Colonic mucosa (tissue), 4 donors: Measurements from ENCODE around the gene RYR2. TPM values are rescaled to one million over a fixed set of nuclear protein-coding genes. Genes with fewer than 3 reads are reported as not detected.

Source experiments
- DNase-seq: peaks from one replicate; pipeline ENCODE4 v3.0.0-alpha.2; 2020
- H3K27ac ChIP-seq: fragments of 200-600 bp; one replicate; pipeline ENCODE4 v1.8.0; 2021
- H3K27me3 ChIP-seq: fragments of 200-600 bp; one replicate; pipeline ENCODE4 v1.8.0; 2021
- H3K36me3 ChIP-seq: fragments of 200-600 bp; one replicate; pipeline ENCODE4 v1.8.0; 2021
- H3K4me1 ChIP-seq: fragments of 200-600 bp; one replicate; pipeline ENCODE4 v1.8.0; 2021; ENCODE audit warnings: mild to moderate bottlenecking
- H3K4me3 ChIP-seq: fragments of 200-600 bp; one replicate; pipeline ENCODE4 v1.8.0; 2021
- H3K9ac ChIP-seq, 2 donors: one replicate each; pipeline ENCODE4 v1.7.0; 2013; ENCODE audit warnings: control low read depth in 2 of 2, low read depth in 2 of 2, low read length in 2 of 2
- H3K9me3 ChIP-seq: fragments of 200-600 bp; one replicate; pipeline ENCODE4 v1.8.0; 2021
- CTCF ChIP-seq: fragments of 200-600 bp; IDR thresholded peaks from one replicate; pipeline ENCODE4 v1.8.0; 2022; ENCODE audit warnings: antibody characterized with exemption, mild to moderate bottlenecking
- intact Hi-C: fragments of 100-400 bp; cut with DNase I; formaldehyde crosslinking; loops from one replicate; pipeline ENCODE4 v1.14.1; 2022
- total RNA-seq, 2 donors: library from RNA; stranded (reverse); fragmentation: NEBNext Ultra II Directional in 1 of 2; extraction: Animal tissue kit (Norgen Biotek cat#: 25700) in 1 of 2; gene quantifications; one replicate each; pipeline ENCODE4 v1.2.1, GENCODE V29; 2021
- donor health status: healthy.
- donor health status: DM: no; HTN: no; CAD: no.
- donor health status: DM: no; HTN: no; CAD: no.

Gene RYR2
- total RNA-seq, 2 donors from 2014 or later = 0.15 to 0.56 TPM

DNA sequence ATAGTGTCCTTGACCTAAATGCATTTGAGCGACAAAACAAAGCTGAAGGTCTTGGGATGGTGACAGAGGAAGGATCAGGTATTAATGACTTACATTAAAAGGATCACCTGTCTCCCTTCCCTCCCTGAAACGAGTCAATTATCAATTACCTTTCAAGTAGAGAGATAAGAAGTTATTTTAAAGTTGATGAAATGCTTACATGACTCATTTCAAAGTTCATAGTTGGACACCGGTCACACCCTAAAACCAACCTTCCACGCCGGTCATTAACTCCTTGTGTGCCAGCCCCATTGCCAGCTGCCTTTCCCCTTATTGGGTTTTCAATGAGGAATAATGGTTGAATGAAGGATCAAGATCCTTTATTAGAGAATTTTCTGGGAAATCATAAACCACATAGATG is 719.0 kb downstream of the RYR2 start:
- no peak overlapping the region for H3K9ac ChIP-seq
- H3K9me3 ChIP-seq = no peaks in the 10 kb centered on the region
- peak; percentile 22 for DNase-seq
- intact Hi-C loops = no loop called here
- no peaks in the 10 kb centered on the region for H3K36me3 ChIP-seq
- no peak for TF ChIP-seq CTCF
- H3K27ac ChIP-seq = no peak overlapping the region
- H3K27me3 ChIP-seq = no peaks in the 10 kb centered on the region
- H3K4me3 ChIP-seq = no peak overlapping the region
- no peaks in the 10 kb centered on the region for H3K4me1 ChIP-seq

DNA sequence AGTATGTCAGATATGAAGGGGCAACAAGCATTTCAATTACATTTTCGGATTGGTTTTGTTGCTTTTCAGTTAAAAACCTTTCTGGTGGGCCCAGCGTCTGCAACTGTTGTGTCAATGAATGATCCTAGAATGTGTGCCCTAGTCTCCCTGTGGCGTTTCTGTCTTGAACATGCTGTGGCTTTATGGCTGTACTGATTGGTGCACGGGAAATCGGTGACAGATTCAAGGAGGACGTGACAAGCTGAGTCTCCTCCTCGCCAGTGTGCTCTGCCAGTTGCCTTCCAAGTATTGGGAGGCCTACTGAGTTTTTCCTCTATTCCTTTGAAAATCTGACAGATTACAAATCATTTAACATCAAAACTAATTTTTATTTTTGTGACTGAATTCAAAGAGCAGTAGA is 721.2 kb downstream of the RYR2 start:
- Histone ChIP-seq H3K4me3 (no peak overlapping the region), H3K27me3 (no peaks in the 10 kb centered on the region), H3K9ac (no peak overlapping the region), H3K36me3 (no peaks in the 10 kb centered on the region), H3K9me3 (no peaks in the 10 kb centered on the region), H3K4me1 (no peaks in the 10 kb centered on the region), H3K27ac (no peak overlapping the region)
- no peak for DNase-seq
- intact Hi-C loops = no loop called here
- no peak for TF ChIP-seq CTCF

DNA sequence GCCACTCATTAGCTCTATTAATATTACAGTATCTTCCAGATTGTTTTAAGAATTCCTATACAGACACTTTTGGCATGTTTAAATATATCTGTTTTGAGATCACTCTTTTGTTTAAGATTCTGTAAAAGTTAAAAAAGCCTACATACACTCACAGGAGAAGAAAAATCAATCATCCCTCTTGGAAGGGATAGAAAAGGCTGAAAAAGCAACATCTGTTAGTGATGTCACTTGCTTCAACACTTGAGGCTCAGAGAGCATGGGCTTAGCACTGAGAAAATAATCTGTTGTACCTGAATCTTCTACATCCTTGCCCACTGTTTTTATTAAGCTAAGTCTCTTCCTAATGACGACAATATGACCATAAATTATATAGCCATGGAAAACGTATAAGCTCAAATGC is 721.8 kb downstream of the RYR2 start:
- no peaks in the 10 kb centered on the region for H3K4me1 ChIP-seq
- no peak overlapping the region for H3K27ac ChIP-seq
- intact Hi-C loops = no loop called here
- no peak overlapping the region for H3K4me3 ChIP-seq
- H3K36me3 ChIP-seq = no peaks in the 10 kb centered on the region
- H3K27me3 ChIP-seq = no peaks in the 10 kb centered on the region
- no peak for TF ChIP-seq CTCF
- DNase-seq = no peak
- H3K9ac ChIP-seq = no peak overlapping the region
- H3K9me3 ChIP-seq = no peaks in the 10 kb centered on the region

DNA sequence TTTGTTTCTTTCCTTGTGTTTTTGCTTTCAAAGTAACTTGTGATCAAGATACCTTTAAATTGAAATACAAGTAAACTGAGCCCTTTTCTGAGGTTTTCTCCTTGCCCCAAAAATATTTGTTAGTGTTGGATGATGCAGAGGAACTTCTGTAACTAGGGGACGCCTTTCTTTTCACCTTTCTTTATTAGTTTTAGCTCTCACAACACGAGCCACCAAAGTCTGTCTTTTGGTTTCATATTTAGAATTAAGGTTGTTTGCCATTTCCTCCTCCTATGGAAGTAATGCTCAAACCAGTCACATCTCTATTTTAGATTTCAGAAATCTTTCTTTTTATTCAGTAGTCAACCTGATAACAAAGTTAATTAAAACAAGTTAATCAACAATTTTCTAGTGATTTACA is 727.9 kb downstream of the RYR2 start:
- no peaks in the 10 kb centered on the region for H3K9me3 ChIP-seq
- no peak overlapping the region for H3K9ac ChIP-seq
- no peaks in the 10 kb centered on the region for H3K36me3 ChIP-seq
- no peaks in the 10 kb centered on the region for H3K4me1 ChIP-seq
- H3K4me3 ChIP-seq = no peak overlapping the region
- intact Hi-C loops = no loop called here
- H3K27ac ChIP-seq = no peak overlapping the region
- TF ChIP-seq CTCF = no peak
- no peak for DNase-seq
- H3K27me3 ChIP-seq = no peaks in the 10 kb centered on the region

- Histone ChIP-seq H3K4me1 (no peaks in the 10 kb centered on the region), H3K27ac (no peak overlapping the region), H3K27me3 (no peaks in the 10 kb centered on the region), H3K9me3 (no peaks in the 10 kb centered on the region), H3K9ac (no peak overlapping the region), H3K4me3 (no peak overlapping the region), H3K36me3 (no peaks in the 10 kb centered on the region)
- TF ChIP-seq CTCF = no peak
- no peak for DNase-seq
- intact Hi-C loops = no loop called here
Observed at GRCh38 chr1:237772009-237772408, 730.0 kb downstream of the RYR2 start.

- Histone ChIP-seq H3K4me3 (no peak overlapping the region), H3K4me1 (no peaks in the 10 kb centered on the region), H3K27ac (no peak overlapping the region), H3K9me3 (no peaks in the 10 kb centered on the region), H3K27me3 (no peaks in the 10 kb centered on the region), H3K9ac (no peak overlapping the region), H3K36me3 (no peaks in the 10 kb centered on the region)
- intact Hi-C loops = no loop called here
- TF ChIP-seq CTCF = no peak
- DNase-seq = no peak
Observed at GRCh38 chr1:237774246-237774645, 732.3 kb downstream of the RYR2 start.
